HepG2 (cell line): ENCODE measurements around the gene PIM3. TPM values are rescaled to one million over a fixed set of nuclear protein-coding genes. Genes with fewer than 3 reads are reported as not detected.

Source experiments
- CREB1 ChIP-seq, 2 experiments: fragments of 450-650 bp in 1 of 2; IDR thresholded peaks; 2 replicates each; pipeline ENCODE4 v1.6.1; 2016 to 2017; ENCODE audit warnings: control low read depth in 1 of 2, mild to moderate bottlenecking in 1 of 2, missing compliant biosample characterization in 1 of 2, missing genetic modification characterization in 1 of 2
- ELF1 ChIP-seq: sonication (generic); formaldehyde crosslinking; IDR thresholded peaks from 2 replicates; pipeline ENCODE4 v1.4.0; 2020; ENCODE audit warnings: missing genetic modification reagents
- FOXO1 ChIP-seq: sonication (generic); formaldehyde crosslinking; IDR thresholded peaks from 2 replicates; pipeline ENCODE4 v1.4.0; 2020; ENCODE audit warnings: missing genetic modification reagents
- JUN ChIP-seq: sonication (generic); formaldehyde crosslinking; IDR thresholded peaks from 2 replicates; pipeline ENCODE4 v1.4.0; 2020; ENCODE audit warnings: mild to moderate bottlenecking, missing genetic modification reagents
- KAT7 ChIP-seq: IDR thresholded peaks from 2 replicates; pipeline ENCODE4 v1.6.1; 2018; ENCODE audit warnings: borderline replicate concordance, missing compliant biosample characterization
- MED8 ChIP-seq: sonication (generic); formaldehyde crosslinking; IDR thresholded peaks from 2 replicates; pipeline ENCODE4 v1.8.1; 2023; ENCODE audit warnings: mild to moderate bottlenecking, missing genetic modification reagents; ENCODE audit not compliant: insufficient replicate concordance
- MTF1 ChIP-seq: sonication (generic); formaldehyde crosslinking; IDR thresholded peaks from 2 replicates; pipeline ENCODE4 v1.5.0; 2020; ENCODE audit warnings: missing genetic modification reagents
- NBN ChIP-seq: fragments of 450-650 bp; conservative IDR thresholded peaks from 2 replicates; pipeline ENCODE4 v1.6.1; 2017
- RFX3 ChIP-seq: IDR thresholded peaks from 2 replicates; pipeline ENCODE4 v1.6.1; 2016; ENCODE audit warnings: missing biosample characterization, missing genetic modification reagents
- SATB2 ChIP-seq: sonication (generic); formaldehyde crosslinking; IDR thresholded peaks from 2 replicates; pipeline ENCODE4 v1.5.0; 2020; ENCODE audit warnings: missing genetic modification reagents
- SP5 ChIP-seq: IDR thresholded peaks from 2 replicates; pipeline ENCODE4 v1.6.1; 2016; ENCODE audit warnings: low read depth, borderline replicate concordance
- ZNF441 ChIP-seq: sonication (generic); formaldehyde crosslinking; IDR thresholded peaks from 2 replicates; pipeline ENCODE4 v1.7.0; 2021; ENCODE audit warnings: missing genetic modification reagents, borderline replicate concordance
- ZNF674 ChIP-seq: sonication (generic); formaldehyde crosslinking; IDR thresholded peaks from 2 replicates; pipeline ENCODE4 v1.5.0; 2020; ENCODE audit warnings: low read depth, mild to moderate bottlenecking, missing genetic modification reagents
- ZNF746 ChIP-seq: sonication (generic); formaldehyde crosslinking; IDR thresholded peaks from 2 replicates; pipeline ENCODE4 v1.8.0; 2022; ENCODE audit warnings: mild to moderate bottlenecking, missing genetic modification reagents
- ZSCAN30 ChIP-seq: sonication (generic); formaldehyde crosslinking; IDR thresholded peaks from 2 replicates; pipeline ENCODE4 v1.5.0; 2020; ENCODE audit warnings: mild to moderate bottlenecking, missing genetic modification reagents
- polyA plus RNA-seq, 8 experiments: library from polyadenylated mRNA; depleted of rRNA in 3 of 8; stranded (reverse) in 7 of 8; unstranded in 1 of 8; fragments of >200 nt; fragmentation: Illumina TruSeq in 4 of 8; extraction: Trizol in 4 of 8; gene quantifications; 2 replicates each; pipeline versions ENCODE4 v1.2.1 to v1.2.3, GENCODE V29; 2011 to 2016; ENCODE audit warnings: low read depth in 4 of 8, missing spikeins in 1 of 8, mixed read lengths in 1 of 8; ENCODE audit not compliant: insufficient read depth in 1 of 8
- total RNA-seq, 5 experiments: library from RNA; depleted of rRNA; stranded (reverse); fragments of >200 nt; fragmentation: Illumina TruSeq; extraction: Trizol; gene quantifications; 2 replicates each; pipeline ENCODE4 v1.2.3, GENCODE V29; 2016; ENCODE audit warnings: low read depth in 1 of 5
- TF ChIP-seq, protein P1 (sequence below): sonication (generic); formaldehyde crosslinking; IDR thresholded peaks from 2 replicates; pipeline ENCODE4 v1.8.1; 2022; ENCODE audit warnings: mild to moderate bottlenecking, missing genetic modification reagents
- TF ChIP-seq, protein P2 (sequence below): sonication (generic); formaldehyde crosslinking; IDR thresholded peaks from 2 replicates; pipeline ENCODE4 v1.5.0; 2020; ENCODE audit warnings: missing genetic modification reagents, mild to moderate bottlenecking, borderline replicate concordance
- TF ChIP-seq, protein P3 (sequence below), 2 experiments: sonication (generic) in 1 of 2; formaldehyde crosslinking in 1 of 2; IDR thresholded peaks; 2 replicates each; pipeline versions ENCODE4 v1.4.0 to v1.6.1; 2016 to 2020; ENCODE audit warnings: borderline replicate concordance in 1 of 2, low read depth in 1 of 2, mild to moderate bottlenecking in 1 of 2, missing genetic modification reagents in 1 of 2
- TF ChIP-seq, protein P4 (sequence below): sonication (generic); formaldehyde crosslinking; IDR thresholded peaks from 2 replicates; pipeline ENCODE4 v1.4.0; 2020; ENCODE audit warnings: missing genetic modification reagents
- TF ChIP-seq, protein P5 (sequence below): sonication (generic); formaldehyde crosslinking; IDR thresholded peaks from 2 replicates; pipeline ENCODE4 v1.4.0; 2020; ENCODE audit warnings: low read depth, mild to moderate bottlenecking, missing genetic modification reagents

The PIM3 gene
- total and polyA plus RNA-seq, 2 of the 13 experiments (the other 11 are each of a cell fraction or from before 2014, with no cell fraction given), result 21.6 to 31.2 TPM

DNA sequence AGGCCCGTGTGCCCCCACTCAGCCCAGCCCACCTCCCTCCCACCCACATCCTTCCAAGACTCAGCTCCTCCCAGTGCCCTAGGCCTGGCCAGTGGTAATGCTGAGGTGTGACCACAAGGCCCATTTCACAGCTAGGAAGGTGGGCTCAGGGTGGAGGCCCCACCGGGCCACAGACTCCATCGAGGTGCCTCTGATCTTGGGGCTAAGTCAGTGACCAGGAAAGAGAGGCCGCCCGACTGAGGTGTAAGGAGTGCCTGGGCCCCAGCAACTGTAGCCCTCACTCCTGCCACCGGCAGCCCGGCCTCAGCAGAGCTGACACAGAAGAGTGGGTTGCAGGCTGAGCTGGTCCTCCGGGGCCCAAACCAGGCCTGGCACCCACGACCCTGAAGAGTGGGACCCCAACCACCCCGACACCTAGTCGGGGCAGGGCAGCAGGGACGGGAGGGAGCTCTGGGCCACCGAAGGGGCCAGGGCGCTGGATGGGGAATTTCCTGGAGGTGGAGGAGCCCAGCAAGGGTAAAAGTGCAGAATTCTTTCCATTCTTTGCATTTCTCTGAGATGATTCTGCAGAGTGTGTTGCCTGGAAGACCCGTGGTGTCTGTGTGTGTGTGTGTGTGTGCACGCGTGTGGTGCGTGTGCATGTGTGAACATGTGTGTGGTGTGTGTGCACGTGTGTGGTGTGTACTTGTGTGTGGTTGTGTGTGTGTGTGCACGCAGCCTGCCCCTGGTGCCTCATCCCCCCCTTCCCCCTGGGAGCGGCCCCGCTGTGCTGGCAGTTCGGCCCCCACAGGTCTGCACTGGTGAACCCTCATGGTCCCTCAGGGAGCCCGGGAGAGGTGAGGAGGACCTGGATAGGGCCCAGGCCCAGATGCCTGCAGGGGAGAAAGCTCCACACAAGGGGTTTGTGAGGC, 8.3 kb upstream of the PIM3 start (continued):
- TF ChIP-seq ZNF746 (no peak; the same call in 1 of the 2 replicates), FOXO1 (CRISPR knock-in tag) (peak; percentile 35; the same call in 1 of the 2 replicates), ZNF441 (no peak), ZNF674 (CRISPR knock-in tag) (no peak), SATB2 (no peak), RFX3 (CRISPR knock-in tag) (no peak), ELF1 (CRISPR knock-in tag) (no peak), SP5 (CRISPR knock-in tag) (peak; percentile 67), KAT7 (CRISPR knock-in tag) (peak; percentile 32; the same call in 1 of the 2 replicates), MTF1 (CRISPR knock-in tag) (no peak), MED8 (CRISPR knock-in tag) (no peak), CREB1 (IDR thresholded peaks at IDR 0.05) (no peak; the same call in 1 of the 2 replicates), CREB1 (CRISPR knock-in tag; IDR thresholded peaks at IDR 0.05) (no peak), NBN (no peak), ZSCAN30 (peak; percentile 41; the same call in 1 of the 2 replicates), JUN (CRISPR knock-in tag) (peak; percentile 98)
- TF ChIP-seq, protein P1, sequence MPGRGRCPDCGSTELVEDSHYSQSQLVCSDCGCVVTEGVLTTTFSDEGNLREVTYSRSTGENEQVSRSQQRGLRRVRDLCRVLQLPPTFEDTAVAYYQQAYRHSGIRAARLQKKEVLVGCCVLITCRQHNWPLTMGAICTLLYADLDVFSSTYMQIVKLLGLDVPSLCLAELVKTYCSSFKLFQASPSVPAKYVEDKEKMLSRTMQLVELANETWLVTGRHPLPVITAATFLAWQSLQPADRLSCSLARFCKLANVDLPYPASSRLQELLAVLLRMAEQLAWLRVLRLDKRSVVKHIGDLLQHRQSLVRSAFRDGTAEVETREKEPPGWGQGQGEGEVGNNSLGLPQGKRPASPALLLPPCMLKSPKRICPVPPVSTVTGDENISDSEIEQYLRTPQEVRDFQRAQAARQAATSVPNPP (CRISPR knock-in tag), result no peak
- TF ChIP-seq, protein P2, sequence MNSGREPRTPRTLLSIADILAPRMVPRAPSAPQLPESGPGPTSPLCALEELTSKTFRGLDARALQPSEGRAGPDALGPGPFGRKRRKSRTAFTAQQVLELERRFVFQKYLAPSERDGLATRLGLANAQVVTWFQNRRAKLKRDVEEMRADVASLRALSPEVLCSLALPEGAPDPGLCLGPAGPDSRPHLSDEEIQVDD (CRISPR knock-in tag), result no peak
- TF ChIP-seq, protein P3, sequence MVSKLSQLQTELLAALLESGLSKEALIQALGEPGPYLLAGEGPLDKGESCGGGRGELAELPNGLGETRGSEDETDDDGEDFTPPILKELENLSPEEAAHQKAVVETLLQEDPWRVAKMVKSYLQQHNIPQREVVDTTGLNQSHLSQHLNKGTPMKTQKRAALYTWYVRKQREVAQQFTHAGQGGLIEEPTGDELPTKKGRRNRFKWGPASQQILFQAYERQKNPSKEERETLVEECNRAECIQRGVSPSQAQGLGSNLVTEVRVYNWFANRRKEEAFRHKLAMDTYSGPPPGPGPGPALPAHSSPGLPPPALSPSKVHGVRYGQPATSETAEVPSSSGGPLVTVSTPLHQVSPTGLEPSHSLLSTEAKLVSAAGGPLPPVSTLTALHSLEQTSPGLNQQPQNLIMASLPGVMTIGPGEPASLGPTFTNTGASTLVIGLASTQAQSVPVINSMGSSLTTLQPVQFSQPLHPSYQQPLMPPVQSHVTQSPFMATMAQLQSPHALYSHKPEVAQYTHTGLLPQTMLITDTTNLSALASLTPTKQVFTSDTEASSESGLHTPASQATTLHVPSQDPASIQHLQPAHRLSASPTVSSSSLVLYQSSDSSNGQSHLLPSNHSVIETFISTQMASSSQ (IDR thresholded peaks at IDR 0.05; ENCODE audit: low read depth), result no peak
- TF ChIP-seq, protein P3 (CRISPR knock-in tag; IDR thresholded peaks at IDR 0.05; ENCODE audit: borderline replicate concordance), result no peak; the same call in 1 of the 2 replicates
- TF ChIP-seq, protein P4, sequence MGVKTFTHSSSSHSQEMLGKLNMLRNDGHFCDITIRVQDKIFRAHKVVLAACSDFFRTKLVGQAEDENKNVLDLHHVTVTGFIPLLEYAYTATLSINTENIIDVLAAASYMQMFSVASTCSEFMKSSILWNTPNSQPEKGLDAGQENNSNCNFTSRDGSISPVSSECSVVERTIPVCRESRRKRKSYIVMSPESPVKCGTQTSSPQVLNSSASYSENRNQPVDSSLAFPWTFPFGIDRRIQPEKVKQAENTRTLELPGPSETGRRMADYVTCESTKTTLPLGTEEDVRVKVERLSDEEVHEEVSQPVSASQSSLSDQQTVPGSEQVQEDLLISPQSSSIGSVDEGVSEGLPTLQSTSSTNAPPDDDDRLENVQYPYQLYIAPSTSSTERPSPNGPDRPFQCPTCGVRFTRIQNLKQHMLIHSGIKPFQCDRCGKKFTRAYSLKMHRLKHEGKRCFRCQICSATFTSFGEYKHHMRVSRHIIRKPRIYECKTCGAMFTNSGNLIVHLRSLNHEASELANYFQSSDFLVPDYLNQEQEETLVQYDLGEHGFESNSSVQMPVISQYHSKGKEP (CRISPR knock-in tag), result no peak
- TF ChIP-seq, protein P5, sequence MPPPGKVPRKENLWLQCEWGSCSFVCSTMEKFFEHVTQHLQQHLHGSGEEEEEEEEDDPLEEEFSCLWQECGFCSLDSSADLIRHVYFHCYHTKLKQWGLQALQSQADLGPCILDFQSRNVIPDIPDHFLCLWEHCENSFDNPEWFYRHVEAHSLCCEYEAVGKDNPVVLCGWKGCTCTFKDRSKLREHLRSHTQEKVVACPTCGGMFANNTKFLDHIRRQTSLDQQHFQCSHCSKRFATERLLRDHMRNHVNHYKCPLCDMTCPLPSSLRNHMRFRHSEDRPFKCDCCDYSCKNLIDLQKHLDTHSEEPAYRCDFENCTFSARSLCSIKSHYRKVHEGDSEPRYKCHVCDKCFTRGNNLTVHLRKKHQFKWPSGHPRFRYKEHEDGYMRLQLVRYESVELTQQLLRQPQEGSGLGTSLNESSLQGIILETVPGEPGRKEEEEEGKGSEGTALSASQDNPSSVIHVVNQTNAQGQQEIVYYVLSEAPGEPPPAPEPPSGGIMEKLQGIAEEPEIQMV (CRISPR knock-in tag), result no peak
